ENCODE data around the gene SLFN12L.
"Not testable (repeated sequence)": the region's sequence is repeated elsewhere in the genome, so short reads cannot be mapped to it uniquely, and the experiment has no call there.

SLFN12L gene

DNA sequence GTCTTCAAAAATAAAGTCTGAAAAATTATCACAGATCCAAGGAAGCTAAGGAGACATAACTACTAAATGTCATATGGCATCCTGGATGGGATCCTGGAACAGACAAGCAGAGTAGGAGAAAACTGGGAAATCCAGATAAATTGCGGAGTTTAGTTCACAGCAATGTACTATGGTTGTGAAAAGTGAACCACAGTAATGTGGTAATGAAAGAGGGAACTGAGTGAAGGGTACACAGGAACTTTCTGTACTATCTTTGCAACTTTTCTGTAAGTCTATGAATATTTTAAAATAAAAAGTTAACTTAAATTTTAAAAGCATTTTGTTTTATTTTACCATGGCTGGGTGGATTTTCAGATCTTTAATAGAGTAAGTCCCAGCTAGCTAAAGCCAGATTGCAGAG, 16.3 kb downstream of the SLFN12L start:
- no peaks in the 10 kb centered on the region for H3K4me1 ChIP-seq (ENCODE audit: control insufficient read depth, insufficient read depth, low read length)
- H3K4me2 ChIP-seq (ENCODE audit: low read length), result no peak overlapping the region
- H3K4me3 ChIP-seq (ENCODE audit: low read length), result no peak overlapping the region
- H3K27me3 ChIP-seq (ENCODE audit: control insufficient read depth, insufficient read depth, low read length), result peaks cover 30% of the 10 kb centered on the region
- H3K36me3 ChIP-seq (ENCODE audit: insufficient read depth, low read length), result no peaks in the 10 kb centered on the region
- no peaks in the 10 kb centered on the region for H3K9me3 ChIP-seq (replicated peaks; ENCODE audit: low read length)
- H3K9ac ChIP-seq (ENCODE audit: low read depth, low read length), result no peak overlapping the region

DNA sequence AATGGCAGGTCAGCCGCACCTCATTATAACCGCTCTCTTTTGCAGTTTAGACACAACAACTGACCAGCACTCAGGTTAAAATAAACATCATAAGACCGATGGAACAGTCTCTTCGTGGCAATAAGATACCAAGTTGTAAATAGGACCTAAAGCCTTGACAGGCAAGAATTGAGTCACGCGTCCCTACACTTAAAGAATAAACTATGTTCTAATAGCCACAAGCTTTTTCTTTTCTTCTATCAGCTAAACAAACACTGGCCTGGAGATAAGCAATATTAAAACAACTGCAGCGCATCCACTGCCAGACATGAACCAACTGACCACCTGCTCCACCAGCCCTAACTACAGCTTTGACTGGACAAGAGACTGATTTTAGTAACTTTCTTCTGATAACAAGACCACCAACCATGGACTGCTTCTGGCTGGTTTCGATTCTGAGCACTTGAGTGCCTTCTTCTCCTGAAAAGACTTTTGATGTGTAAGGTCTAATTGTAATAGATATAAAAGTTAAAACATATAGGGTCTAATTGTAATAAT, 17.5 kb downstream of the SLFN12L start:
- Histone ChIP-seq H3K4me2 (ENCODE audit: low read length) (no peak overlapping the region), H3K9ac (ENCODE audit: low read depth, low read length) (no peak overlapping the region), H3K36me3 (ENCODE audit: insufficient read depth, low read length) (no peaks in the 10 kb centered on the region), H3K9me3 (replicated peaks; ENCODE audit: low read length) (no peaks in the 10 kb centered on the region), H3K4me3 (ENCODE audit: low read length) (no peak overlapping the region), H3K4me1 (ENCODE audit: control insufficient read depth, insufficient read depth, low read length) (no peaks in the 10 kb centered on the region), H3K27me3 (ENCODE audit: control insufficient read depth, insufficient read depth, low read length) (peaks cover 36% of the 10 kb centered on the region)

DNA sequence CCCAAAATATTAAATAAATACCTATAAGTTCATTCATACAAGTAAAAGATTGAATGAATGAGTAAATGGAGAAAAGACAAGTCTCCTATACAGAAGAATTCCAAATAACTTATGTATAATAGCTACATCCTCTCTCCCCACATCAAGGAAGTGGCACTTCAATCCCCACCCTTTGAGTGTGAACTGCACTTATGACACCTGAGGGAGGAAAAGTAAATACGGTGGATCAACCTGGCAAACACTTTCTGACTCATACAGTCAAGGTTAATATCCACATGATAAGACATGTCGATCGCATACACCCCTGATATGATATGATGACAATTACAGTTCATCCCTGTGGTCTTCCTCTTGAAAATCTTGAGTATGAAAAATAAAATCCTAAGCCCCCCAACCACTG, 18.0 kb downstream of the SLFN12L start:
- H3K9ac ChIP-seq (ENCODE audit: low read depth, low read length), result no peak overlapping the region
- no peak overlapping the region for H3K4me3 ChIP-seq (ENCODE audit: low read length)
- peaks cover 41% of the 10 kb centered on the region for H3K27me3 ChIP-seq (ENCODE audit: control insufficient read depth, insufficient read depth, low read length)
- H3K4me1 ChIP-seq (ENCODE audit: control insufficient read depth, insufficient read depth, low read length), result no peaks in the 10 kb centered on the region
- H3K4me2 ChIP-seq (ENCODE audit: low read length), result no peak overlapping the region
- no peaks in the 10 kb centered on the region for H3K9me3 ChIP-seq (replicated peaks; ENCODE audit: low read length)
- no peaks in the 10 kb centered on the region for H3K36me3 ChIP-seq (ENCODE audit: insufficient read depth, low read length)

DNA sequence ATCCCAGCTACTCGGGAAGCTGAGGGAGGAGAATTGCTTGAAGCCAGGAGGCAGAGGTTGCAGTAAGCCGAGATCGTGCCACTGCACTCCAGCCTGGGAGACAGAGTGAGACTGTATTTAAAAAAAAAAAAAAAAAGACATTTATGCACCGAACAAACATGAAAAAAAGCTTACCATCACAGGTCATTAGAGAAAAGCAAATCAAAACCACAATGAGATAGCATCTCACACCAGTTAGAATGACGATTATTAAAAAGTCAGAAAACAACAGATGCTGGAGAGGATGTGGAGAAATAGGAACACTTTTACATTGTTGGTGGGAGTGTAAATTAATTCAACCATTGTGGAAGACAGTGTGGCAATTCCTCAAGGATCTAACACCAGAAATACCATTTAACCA, 19.0 kb downstream of the SLFN12L start:
- H3K9ac ChIP-seq (ENCODE audit: low read depth, low read length); H3K4me1 ChIP-seq (ENCODE audit: control insufficient read depth, insufficient read depth, low read length); H3K36me3 ChIP-seq (ENCODE audit: insufficient read depth, low read length); H3K4me2 ChIP-seq (ENCODE audit: low read length); H3K9me3 ChIP-seq (replicated peaks; ENCODE audit: low read length); H3K4me3 ChIP-seq (ENCODE audit: low read length): not testable (repeated sequence)
- peaks cover 41% of the 10 kb centered on the region for H3K27me3 ChIP-seq (ENCODE audit: control insufficient read depth, insufficient read depth, low read length)

DNA sequence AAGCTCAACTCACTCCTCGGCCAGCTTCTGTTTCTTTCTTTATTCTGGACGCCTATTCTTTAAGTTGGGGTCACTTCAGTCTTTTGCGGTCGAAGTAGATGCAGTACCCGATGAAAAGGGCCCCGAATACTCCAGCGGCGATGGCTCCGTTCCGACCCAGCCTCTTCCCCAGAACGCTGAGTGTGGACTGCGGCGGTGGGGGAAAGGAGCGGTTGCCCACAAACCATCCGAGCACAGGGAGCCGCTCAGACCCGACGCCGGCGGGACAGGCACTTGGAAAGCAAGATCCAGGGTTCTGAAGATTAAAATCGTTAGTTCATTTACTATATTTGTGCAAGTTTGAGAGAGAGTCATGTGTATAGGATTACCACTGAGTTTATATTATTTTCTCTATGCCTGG, 22.5 kb downstream of the SLFN12L start:
- Histone ChIP-seq H3K36me3 (ENCODE audit: insufficient read depth, low read length) (no peaks in the 10 kb centered on the region), H3K4me1 (ENCODE audit: control insufficient read depth, insufficient read depth, low read length) (no peaks in the 10 kb centered on the region), H3K27me3 (ENCODE audit: control insufficient read depth, insufficient read depth, low read length) (peaks cover 42% of the 10 kb centered on the region), H3K4me2 (ENCODE audit: low read length) (no peak overlapping the region), H3K9ac (ENCODE audit: low read depth, low read length) (no peak overlapping the region), H3K4me3 (ENCODE audit: low read length) (no peak overlapping the region), H3K9me3 (replicated peaks; ENCODE audit: low read length) (no peaks in the 10 kb centered on the region)

DNA sequence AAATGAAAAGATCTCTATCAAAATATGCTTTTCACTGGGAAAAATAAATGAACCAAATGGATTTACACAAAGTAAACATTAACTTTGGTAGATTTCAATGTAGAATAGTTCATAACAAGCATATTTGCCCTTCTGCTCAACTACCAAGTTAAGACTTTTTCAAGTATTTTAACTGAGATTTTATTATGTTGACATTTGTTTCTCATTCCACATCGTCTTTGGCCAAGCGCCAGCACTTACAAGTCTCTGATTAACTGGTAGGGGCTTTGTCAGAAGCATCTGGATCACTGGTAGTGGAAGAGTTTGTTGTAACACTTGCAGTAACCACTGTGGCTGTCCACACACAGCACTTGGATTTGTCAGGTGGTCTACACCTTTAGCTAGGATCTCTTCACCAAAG, 22.9 kb downstream of the SLFN12L start:
- H3K36me3 ChIP-seq (ENCODE audit: insufficient read depth, low read length), result no peaks in the 10 kb centered on the region
- H3K4me2 ChIP-seq (ENCODE audit: low read length), result no peak overlapping the region
- no peaks in the 10 kb centered on the region for H3K4me1 ChIP-seq (ENCODE audit: control insufficient read depth, insufficient read depth, low read length)
- H3K4me3 ChIP-seq (ENCODE audit: low read length), result no peak overlapping the region
- peaks cover 42% of the 10 kb centered on the region for H3K27me3 ChIP-seq (ENCODE audit: control insufficient read depth, insufficient read depth, low read length)
- no peaks in the 10 kb centered on the region for H3K9me3 ChIP-seq (replicated peaks; ENCODE audit: low read length)
- H3K9ac ChIP-seq (ENCODE audit: low read depth, low read length), result no peak overlapping the region

DNA sequence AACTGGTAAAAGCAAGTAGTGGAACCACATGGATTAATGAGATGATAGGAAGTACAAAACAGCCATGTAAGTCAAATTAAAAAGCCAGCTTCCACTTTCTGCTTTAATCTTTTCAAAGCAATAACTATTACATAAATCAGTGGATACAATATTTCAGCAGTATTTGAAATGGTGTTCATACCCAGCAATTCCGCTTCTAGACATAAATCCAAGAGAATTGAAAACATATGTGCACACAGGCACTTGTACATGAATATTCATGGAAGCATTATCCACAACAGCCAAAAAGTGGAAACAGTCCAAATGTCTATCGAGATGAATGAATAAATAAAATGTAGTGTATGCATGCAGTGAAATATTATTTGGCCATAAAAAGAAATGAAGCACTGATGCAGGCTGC, 27.4 kb downstream of the SLFN12L start:
- no peak overlapping the region for H3K4me3 ChIP-seq (ENCODE audit: low read length)
- H3K4me2 ChIP-seq (ENCODE audit: low read length), result no peak overlapping the region
- no peaks in the 10 kb centered on the region for H3K36me3 ChIP-seq (ENCODE audit: insufficient read depth, low read length)
- H3K9me3 ChIP-seq (replicated peaks; ENCODE audit: low read length), result no peaks in the 10 kb centered on the region
- no peaks in the 10 kb centered on the region for H3K4me1 ChIP-seq (ENCODE audit: control insufficient read depth, insufficient read depth, low read length)
- no peak overlapping the region for H3K9ac ChIP-seq (ENCODE audit: low read depth, low read length)
- peaks cover 32% of the 10 kb centered on the region for H3K27me3 ChIP-seq (ENCODE audit: control insufficient read depth, insufficient read depth, low read length)

DNA sequence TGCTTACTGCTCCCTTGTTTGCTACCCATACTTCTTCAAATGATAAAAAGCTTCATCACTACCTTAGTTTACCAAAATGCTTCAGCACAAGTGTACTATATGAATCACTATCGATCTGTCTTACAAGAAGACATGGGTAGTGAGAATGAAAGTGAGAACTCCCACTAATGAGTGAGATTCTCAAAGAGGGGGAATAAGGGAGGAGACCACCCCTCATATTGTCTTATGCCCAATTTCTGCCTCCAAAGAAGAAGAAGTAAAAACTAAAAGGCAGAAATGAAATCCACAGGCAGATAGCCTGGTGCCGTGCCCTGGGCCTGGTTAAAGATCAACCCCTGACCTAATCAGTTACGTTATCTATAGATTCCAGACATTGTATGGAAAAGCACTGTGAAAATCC, 29.8 kb downstream of the SLFN12L start:
- H3K9me3 ChIP-seq (replicated peaks; ENCODE audit: low read length); H3K9ac ChIP-seq (ENCODE audit: low read depth, low read length); H3K4me2 ChIP-seq (ENCODE audit: low read length); H3K4me3 ChIP-seq (ENCODE audit: low read length); H3K36me3 ChIP-seq (ENCODE audit: insufficient read depth, low read length); H3K4me1 ChIP-seq (ENCODE audit: control insufficient read depth, insufficient read depth, low read length): not testable (repeated sequence)
- peaks cover 14% of the 10 kb centered on the region for H3K27me3 ChIP-seq (ENCODE audit: control insufficient read depth, insufficient read depth, low read length)

DNA sequence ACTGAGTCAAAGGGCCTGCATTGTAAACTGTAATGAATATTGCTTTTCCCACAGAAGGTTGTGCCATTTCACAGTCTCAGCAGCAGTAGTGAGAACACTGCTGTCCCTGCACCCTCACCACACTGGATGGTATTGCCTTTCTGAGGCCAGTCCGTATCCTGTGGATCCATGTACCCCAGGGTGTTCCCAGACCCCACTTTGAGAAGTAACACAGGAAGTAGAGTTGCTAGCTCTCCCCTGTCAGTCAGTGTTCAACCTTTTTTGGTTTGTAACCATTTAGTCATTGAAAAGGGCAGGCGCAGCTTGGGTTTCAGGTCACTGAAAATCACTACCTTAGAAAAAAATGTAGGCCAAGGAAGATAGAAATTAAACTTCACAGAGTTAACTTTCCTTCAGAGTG, 37.9 kb downstream of the SLFN12L start:
- Histone ChIP-seq H3K9ac (ENCODE audit: low read depth, low read length) (no peak overlapping the region), H3K9me3 (replicated peaks; ENCODE audit: low read length) (no peaks in the 10 kb centered on the region), H3K36me3 (ENCODE audit: insufficient read depth, low read length) (no peaks in the 10 kb centered on the region), H3K4me2 (ENCODE audit: low read length) (no peak overlapping the region), H3K27me3 (ENCODE audit: control insufficient read depth, insufficient read depth, low read length) (peaks cover 62% of the 10 kb centered on the region), H3K4me1 (ENCODE audit: control insufficient read depth, insufficient read depth, low read length) (no peaks in the 10 kb centered on the region), H3K4me3 (ENCODE audit: low read length) (no peak overlapping the region)

DNA sequence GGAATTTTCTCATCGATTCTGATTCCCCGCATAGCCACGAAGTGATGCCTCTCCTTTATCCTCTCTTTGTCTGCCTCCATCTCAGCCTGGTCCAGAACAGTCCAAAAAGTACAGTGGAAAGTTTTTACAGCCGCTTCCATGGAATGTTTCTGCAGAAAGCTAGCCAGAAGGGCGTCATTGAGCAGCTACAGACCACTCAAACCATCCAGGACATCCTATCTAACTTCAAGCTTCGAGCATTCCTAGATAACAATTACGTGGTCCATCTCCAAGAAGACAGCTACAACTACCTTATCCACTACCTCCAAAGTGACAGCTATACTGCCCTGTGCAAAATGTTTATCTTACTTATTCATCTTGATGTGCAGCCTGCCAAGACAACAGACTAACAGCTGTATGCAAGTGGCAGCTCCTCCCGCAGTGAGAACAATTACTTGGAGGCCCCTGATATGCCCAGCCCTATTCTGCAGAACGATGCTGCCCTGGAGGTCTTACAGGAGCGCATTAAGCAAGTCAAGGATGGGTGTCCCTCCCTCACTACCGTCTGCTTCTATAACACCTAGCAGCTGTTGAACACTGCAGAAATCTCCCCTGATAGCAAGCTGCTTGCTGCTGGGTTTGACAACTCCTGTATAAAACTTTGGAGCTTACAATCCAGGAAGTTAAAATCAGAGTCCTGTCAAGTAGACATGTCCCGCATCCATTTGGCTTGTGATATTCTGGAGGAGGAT, 38.9 kb downstream of the SLFN12L start:
- H3K4me3 ChIP-seq (ENCODE audit: low read length), result no peak overlapping the region
- no peaks in the 10 kb centered on the region for H3K9me3 ChIP-seq (replicated peaks; ENCODE audit: low read length)
- H3K9ac ChIP-seq (ENCODE audit: low read depth, low read length), result no peak overlapping the region
- peak overlapping the region; percentile 37 for H3K4me2 ChIP-seq (ENCODE audit: low read length)
- no peaks in the 10 kb centered on the region for H3K36me3 ChIP-seq (ENCODE audit: insufficient read depth, low read length)
- peaks cover 68% of the 10 kb centered on the region for H3K27me3 ChIP-seq (ENCODE audit: control insufficient read depth, insufficient read depth, low read length)
- no peaks in the 10 kb centered on the region for H3K4me1 ChIP-seq (ENCODE audit: control insufficient read depth, insufficient read depth, low read length)

DNA sequence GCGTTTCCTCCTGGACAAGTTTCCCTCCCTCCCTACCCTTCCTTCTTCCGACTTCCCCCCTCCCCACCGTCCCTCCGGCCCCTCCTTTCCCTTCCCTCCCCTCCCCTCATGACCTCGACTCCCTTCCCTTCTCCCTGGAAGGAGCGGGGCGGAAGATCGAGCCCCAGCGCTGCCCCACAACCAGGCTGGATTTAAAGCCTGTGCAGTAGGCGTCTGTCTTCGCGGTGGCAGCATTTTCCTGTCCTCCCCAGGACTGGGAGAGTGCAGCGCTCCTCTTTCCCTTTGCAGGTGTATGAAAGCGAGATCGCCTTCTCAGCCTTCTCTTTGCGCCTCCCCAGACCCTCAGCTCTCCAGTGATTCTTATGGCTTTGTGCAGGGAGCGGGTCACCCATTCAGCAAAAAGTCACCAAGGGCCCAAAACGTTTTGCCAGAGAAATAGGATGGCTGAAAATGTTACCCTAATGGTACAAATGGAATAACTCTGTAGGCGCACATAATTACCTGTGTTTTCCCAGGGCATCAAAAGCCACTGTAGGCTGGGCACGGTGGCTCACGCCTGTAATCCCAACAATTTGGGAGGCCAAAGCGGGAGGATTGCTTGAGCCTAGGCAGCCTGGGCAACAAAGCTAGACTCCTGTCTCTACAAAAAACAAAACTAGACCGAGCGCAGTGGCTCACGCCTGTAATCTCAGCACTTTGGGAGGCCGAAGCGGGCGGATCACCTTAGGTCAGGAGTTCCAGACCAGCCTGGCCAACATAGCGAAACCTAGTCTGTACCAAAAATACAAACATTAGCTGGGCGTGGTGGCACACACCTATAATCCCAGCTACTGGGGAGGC, 40.8 kb downstream of the SLFN12L start:
- Histone ChIP-seq H3K9ac (ENCODE audit: low read depth, low read length) (no peak overlapping the region), H3K4me1 (ENCODE audit: control insufficient read depth, insufficient read depth, low read length) (no peaks in the 10 kb centered on the region), H3K27me3 (ENCODE audit: control insufficient read depth, insufficient read depth, low read length) (peaks cover 85% of the 10 kb centered on the region), H3K4me2 (ENCODE audit: low read length) (no peak overlapping the region), H3K4me3 (ENCODE audit: low read length) (no peak overlapping the region), H3K36me3 (ENCODE audit: insufficient read depth, low read length) (no peaks in the 10 kb centered on the region), H3K9me3 (replicated peaks; ENCODE audit: low read length) (no peaks in the 10 kb centered on the region)

All from skeletal muscle satellite cell (primary cell).